GM21515 (cell line): Measurements from ENCODE around the gene STAT3.
"Not testable (repeated sequence)": the region's sequence is repeated elsewhere in the genome, so short reads cannot be mapped to it uniquely, and the experiment has no call there.

Experiments
- ATAC-seq: cut with Tn5 transposase; IDR thresholded peaks from one replicate; pipeline ENCODE4 v1.9.1; 2021; ENCODE audit not compliant: unreplicated experiment

Gene STAT3

DNA sequence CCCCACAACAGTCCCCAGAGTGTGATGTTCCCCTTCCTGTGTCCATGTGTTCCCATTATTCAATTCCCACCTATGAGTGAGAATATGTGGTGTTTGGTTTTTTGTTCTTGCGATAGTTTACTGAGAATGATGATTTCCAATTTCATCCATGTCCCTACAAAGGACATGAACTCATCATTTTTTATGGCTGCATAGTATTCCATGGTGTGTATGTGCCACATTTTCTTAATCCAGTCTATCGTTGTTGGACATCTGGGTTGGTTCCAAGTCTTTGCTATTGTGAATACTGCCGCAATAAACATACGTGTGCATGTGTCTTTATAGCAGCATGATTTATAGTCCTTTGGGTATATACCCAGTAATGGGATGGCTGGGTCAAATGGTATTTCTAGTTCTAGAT, 123.9 kb downstream of the STAT3 start:
- ATAC-seq: not testable (repeated sequence)
